Vagina (tissue), 2 donors: ENCODE results near the gene FMC1.

Experiments used
- CTCF ChIP-seq, 3 experiments: fragments of 450-650 bp in 2 of 3; fragments of 200-600 bp in 1 of 3; sonication (generic) in 1 of 3; IDR thresholded peaks; one replicate each; pipeline ENCODE4 v1.5.1; 2017 to 2019; ENCODE audit warnings: antibody characterized with exemption in 3 of 3, mild to moderate bottlenecking in 2 of 3, moderate library complexity in 2 of 3
- POLR2A ChIP-seq, 2 donors: fragments of 450-650 bp; IDR thresholded peaks; one replicate each; pipeline ENCODE4 v1.6.1; 2017; ENCODE audit warnings: antibody characterized with exemption in 2 of 2, mild to moderate bottlenecking in 2 of 2, moderate library complexity in 2 of 2

- TF ChIP-seq CTCF (IDR thresholded peaks at IDR 0.05) (no peak), POLR2A (IDR thresholded peaks at IDR 0.05) (no peak)
These were observed 36.6 kb upstream of the FMC1 start for GRCh38 chr7:139304517-139304916.
